Fibroblast of pulmonary artery (primary cell): Measurements from ENCODE around the gene CCDC92.

Experiments used
- DNase-seq: peaks from one replicate; pipeline ENCODE4 v3.0.0-alpha.2; 2010; ENCODE audit warnings: low read depth
- H3K4me3 ChIP-seq: replicated peaks from 2 replicates; pipeline ENCODE4 v1.5.1; 2011; ENCODE audit warnings: low read depth, mild to moderate bottlenecking, control low read depth, low read length, moderate library complexity
- CTCF ChIP-seq: IDR thresholded peaks from 2 replicates; pipeline ENCODE4 v1.5.1; 2011; ENCODE audit warnings: mild to moderate bottlenecking, control low read depth, low read length, inconsistent platforms; ENCODE audit errors: missing control alignments

The CCDC92 gene

GRCh38 chr12:123890536-123890902 lies 82.1 kb downstream of the CCDC92 start:
- no peak overlapping the region for H3K4me3 ChIP-seq
- no peak for TF ChIP-seq CTCF
- no peak for DNase-seq

GRCh38 chr12:123889848-123890535 lies 82.6 kb downstream of the CCDC92 start:
- DNase-seq: no peak
- no peak overlapping the region for H3K4me3 ChIP-seq
- TF ChIP-seq CTCF: no peak

GRCh38 chr12:123888989-123889388 lies 83.6 kb downstream of the CCDC92 start:
- no peak overlapping the region for H3K4me3 ChIP-seq
- no peak for DNase-seq
- TF ChIP-seq CTCF: no peak

- DNase-seq: no peak
- no peak overlapping the region for H3K4me3 ChIP-seq
- no peak for TF ChIP-seq CTCF
Measured at GRCh38 chr12:123886931-123887582, 85.6 kb downstream of the CCDC92 start.

- no peak overlapping the region for H3K4me3 ChIP-seq
- no peak for TF ChIP-seq CTCF
- no peak for DNase-seq
Measured at GRCh38 chr12:123886258-123886657, 86.4 kb downstream of the CCDC92 start.
